WTC11 (cell line): ENCODE measurements around the gene WDR76. TPM values are rescaled to one million over a fixed set of nuclear protein-coding genes. Genes with fewer than 3 reads are reported as not detected.

ENCODE experiments used
- ATAC-seq: fragments of 200-7000 bp; cut with Tn5 transposase; 2 replicates; pipeline ENCODE4 v1.10.0; 2021; ENCODE audit warnings: mild to moderate bottlenecking, moderate library complexity
- CTCF ChIA-PET: fragments of 300-600 bp; sonication (Branson Sonifier 250); formaldehyde crosslinking; loops from one replicate; lab custom pipeline; 2021; ENCODE audit warnings: antibody characterized with exemption; lab: Charles Lee
- POLR2A ChIA-PET: fragments of 350-600 bp; sonication (Branson Sonifier 250); formaldehyde crosslinking; loops from one replicate; lab custom pipeline; 2021; ENCODE audit warnings: antibody characterized with exemption; lab: Charles Lee
- DNase-seq: peaks from one replicate; pipeline ENCODE4 v3.0.0; 2021; ENCODE audit warnings: low spot score
- H3K27ac Mint-ChIP-seq: 2 replicates; pipeline ENCODE4 v1.8.0; 2021; ENCODE audit warnings: mixed read lengths
- H3K27me3 Mint-ChIP-seq: 2 replicates; pipeline ENCODE4 v1.8.0; 2021; ENCODE audit warnings: low read depth, mild to moderate bottlenecking, moderate library complexity, mixed read lengths
- H3K36me3 Mint-ChIP-seq: 2 replicates; pipeline ENCODE4 v1.8.0; 2021; ENCODE audit warnings: mixed read lengths
- H3K4me1 Mint-ChIP-seq: 2 replicates; pipeline ENCODE4 v1.8.0; 2022; ENCODE audit warnings: mixed read lengths
- H3K4me3 Mint-ChIP-seq: 2 replicates; pipeline ENCODE4 v1.8.0; 2021; ENCODE audit warnings: mild to moderate bottlenecking, moderate library complexity, mixed read lengths
- H3K9me3 Mint-ChIP-seq: 2 replicates; pipeline ENCODE4 v1.8.0; 2021; ENCODE audit warnings: mixed read lengths
- ATF1 ChIP-seq: sonication (generic); formaldehyde crosslinking; IDR thresholded peaks from 2 replicates; pipeline ENCODE4 v1.8.1; 2023; ENCODE audit warnings: mild to moderate bottlenecking, moderate library complexity, missing genetic modification reagents
- CREM ChIP-seq: sonication (generic); formaldehyde crosslinking; IDR thresholded peaks from 2 replicates; pipeline ENCODE4 v1.8.1; 2022; ENCODE audit warnings: mild to moderate bottlenecking, missing genetic modification reagents, moderate library complexity
- ESRRA ChIP-seq: sonication (generic); formaldehyde crosslinking; IDR thresholded peaks from 2 replicates; pipeline ENCODE4 v1.8.1; 2022; ENCODE audit warnings: mild to moderate bottlenecking, missing genetic modification reagents, borderline replicate concordance
- FOXP1 ChIP-seq: sonication (generic); formaldehyde crosslinking; IDR thresholded peaks from 2 replicates; pipeline ENCODE4 v1.8.0; 2022; ENCODE audit warnings: missing genetic modification reagents, mild to moderate bottlenecking, moderate library complexity, borderline replicate concordance
- GRHL2 ChIP-seq: fragments of 250-450 bp; sonication (Bioruptor Pico); IDR thresholded peaks from 2 replicates; pipeline ENCODE4 v1.8.0; 2022; ENCODE audit warnings: mild to moderate bottlenecking, moderate library complexity; ENCODE audit not compliant: insufficient replicate concordance, severe bottlenecking
- IRF2 ChIP-seq: sonication (generic); formaldehyde crosslinking; IDR thresholded peaks from 2 replicates; pipeline ENCODE4 v1.8.0; 2022; ENCODE audit warnings: low read depth, missing genetic modification reagents, borderline replicate concordance
- JAZF1 ChIP-seq: fragments of 250-450 bp; sonication (Bioruptor Pico); IDR thresholded peaks from 2 replicates; pipeline ENCODE4 v1.9.0; 2021; ENCODE audit warnings: moderate library complexity, mild to moderate bottlenecking, inconsistent platforms
- KAT7 ChIP-seq: sonication (generic); formaldehyde crosslinking; IDR thresholded peaks from 2 replicates; pipeline ENCODE4 v1.8.1; 2023; ENCODE audit warnings: missing genetic modification reagents, mild to moderate bottlenecking, borderline replicate concordance
- MYBL2 ChIP-seq: sonication (generic); formaldehyde crosslinking; IDR thresholded peaks from 2 replicates; pipeline ENCODE4 v1.8.1; 2023; ENCODE audit warnings: mild to moderate bottlenecking, moderate library complexity, missing genetic modification reagents
- OVOL2 ChIP-seq: fragments of 250-450 bp; sonication (Bioruptor Pico); IDR thresholded peaks from 2 replicates; pipeline ENCODE4 v1.9.0; 2021; ENCODE audit warnings: mild to moderate bottlenecking, borderline replicate concordance
- PRRX2 ChIP-seq: fragments of 250-450 bp; sonication (Bioruptor Pico); IDR thresholded peaks from 2 replicates; pipeline ENCODE4 v1.8.0; 2021; ENCODE audit warnings: mild to moderate bottlenecking
- TEAD4 ChIP-seq: sonication (generic); formaldehyde crosslinking; IDR thresholded peaks from 2 replicates; pipeline ENCODE4 v1.8.0; 2022; ENCODE audit warnings: mild to moderate bottlenecking, missing genetic modification reagents
- ZBTB21 ChIP-seq: sonication (generic); formaldehyde crosslinking; IDR thresholded peaks from 2 replicates; pipeline ENCODE4 v1.8.1; 2023; ENCODE audit warnings: mild to moderate bottlenecking, missing genetic modification reagents, borderline replicate concordance
- ZNF121 ChIP-seq: sonication (generic); formaldehyde crosslinking; IDR thresholded peaks from 2 replicates; pipeline ENCODE4 v1.8.0; 2023; ENCODE audit warnings: missing genetic modification reagents
- ZNF232 ChIP-seq: sonication (generic); formaldehyde crosslinking; IDR thresholded peaks from 2 replicates; pipeline ENCODE4 v1.8.0; 2022; ENCODE audit warnings: mild to moderate bottlenecking, missing genetic modification reagents
- ZNF263 ChIP-seq: sonication (generic); formaldehyde crosslinking; IDR thresholded peaks from 2 replicates; pipeline ENCODE4 v1.8.1; 2022; ENCODE audit warnings: low read depth, mild to moderate bottlenecking, moderate library complexity, missing genetic modification reagents
- ZNF423 ChIP-seq: fragments of 250-450 bp; sonication (Bioruptor Pico); IDR thresholded peaks from 2 replicates; pipeline ENCODE4 v2.1.2; 2022; ENCODE audit warnings: mild to moderate bottlenecking, moderate library complexity
- ZNF671 ChIP-seq: fragments of 250-450 bp; sonication (Bioruptor Pico); IDR thresholded peaks from 2 replicates; pipeline ENCODE4 v1.8.0; 2021; ENCODE audit warnings: mild to moderate bottlenecking
- total RNA-seq: library from RNA; stranded (reverse); gene quantifications from 3 replicates; pipeline ENCODE4 v1.2.3, GENCODE V29; 2021
- TF ChIP-seq, protein P1 (sequence below): sonication (generic); formaldehyde crosslinking; IDR thresholded peaks from 2 replicates; pipeline ENCODE4 v1.8.1; 2023; ENCODE audit warnings: mild to moderate bottlenecking, moderate library complexity, missing genetic modification reagents
- TF ChIP-seq, protein P2 (sequence below): fragments of 250-450 bp; sonication (Bioruptor Pico); IDR thresholded peaks from 2 replicates; pipeline ENCODE4 v1.9.0; 2021; ENCODE audit warnings: moderate library complexity, mild to moderate bottlenecking, inconsistent platforms, borderline replicate concordance
- TF ChIP-seq, protein P3 (sequence below): sonication (generic); formaldehyde crosslinking; IDR thresholded peaks from 2 replicates; pipeline ENCODE4 v1.8.1; 2022; ENCODE audit warnings: low read depth, missing genetic modification reagents, borderline replicate concordance
- TF ChIP-seq, protein P4 (sequence below): fragments of 200-600 bp; IDR thresholded peaks from 2 replicates; pipeline ENCODE4 v1.8.0; 2022; ENCODE audit warnings: antibody characterized with exemption
- TF ChIP-seq, protein P5 (sequence below): sonication (generic); formaldehyde crosslinking; IDR thresholded peaks from 2 replicates; pipeline ENCODE4 v1.8.0; 2023; ENCODE audit warnings: missing genetic modification reagents, mild to moderate bottlenecking, borderline replicate concordance
- TF ChIP-seq, protein P6 (sequence below): sonication (generic); formaldehyde crosslinking; IDR thresholded peaks from 2 replicates; pipeline ENCODE4 v1.8.1; 2023; ENCODE audit warnings: mild to moderate bottlenecking, missing genetic modification reagents

The WDR76 gene
- total RNA-seq, 1 experiment from 2014 or later = 16.2 TPM

DNA sequence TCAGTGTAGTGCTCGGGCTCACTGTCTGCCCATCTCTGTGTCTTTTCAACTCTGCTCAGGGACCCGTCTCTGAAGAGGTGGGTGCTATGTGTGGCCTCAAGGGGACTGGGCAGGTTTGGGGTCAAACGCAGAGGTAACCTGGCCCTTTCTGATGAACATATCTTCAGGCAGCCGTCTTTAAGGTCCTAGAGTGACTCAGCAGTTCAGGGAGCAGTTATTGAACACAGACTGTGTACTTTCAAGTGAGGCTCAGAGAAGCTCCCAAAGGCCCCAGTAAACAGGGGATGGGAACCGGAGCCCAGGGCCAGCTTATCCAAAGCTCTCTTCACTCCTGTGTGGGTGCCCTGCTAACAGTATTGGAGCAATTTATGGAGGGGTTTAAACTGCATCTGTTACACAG lies 73.1 kb downstream of the WDR76 start (continued):
- no peak for TF ChIP-seq ZNF263 (CRISPR knock-in tag)
- no peak for TF ChIP-seq GRHL2 (CRISPR knock-in tag)

DNA sequence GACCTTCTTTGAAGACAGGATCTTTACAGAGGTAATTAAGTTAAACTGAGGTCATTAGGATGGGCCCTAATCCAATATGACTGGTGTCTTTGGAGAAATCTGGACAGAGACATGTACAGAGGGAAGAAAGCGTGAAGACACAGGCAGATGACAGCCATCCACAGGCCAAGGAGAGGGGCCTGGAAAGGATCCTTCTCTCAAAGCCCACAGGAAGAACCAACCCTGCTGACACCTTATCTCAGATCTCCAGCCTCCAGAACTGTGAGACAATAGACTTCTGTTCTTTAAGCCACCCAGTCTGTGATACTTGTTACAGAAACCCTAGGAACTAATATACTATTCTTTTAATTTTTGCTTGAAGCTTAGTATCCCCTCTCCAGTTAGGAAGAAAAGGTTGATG lies 74.2 kb downstream of the WDR76 start:
- DNase-seq (no peak), ATAC-seq (no peak)
- Mint-ChIP-seq H3K36me3 (peaks cover 19% of the 10 kb centered on the region; the same call in 1 of the 2 replicates), H3K4me1 (peaks cover 17% of the 10 kb centered on the region), H3K27ac (no peak overlapping the region), H3K27me3 (no peaks in the 10 kb centered on the region), H3K9me3 (no peaks in the 10 kb centered on the region), H3K4me3 (no peak overlapping the region)
- CTCF ChIA-PET = interaction anchor here (1.2 to 2.2 kb wide), 2 partner anchors 19 to 165 kb away, joined by 4 to 11 read pairs; no protein-coding TSS in a partner anchor
- no peak for TF ChIP-seq ESRRA
- TF ChIP-seq ATF1 (CRISPR knock-in tag) = no peak
- TF ChIP-seq ZNF232 (CRISPR knock-in tag) = no peak
- no peak for TF ChIP-seq ZNF423 (CRISPR knock-in tag)
- no peak for TF ChIP-seq TEAD4 (CRISPR knock-in tag)
- TF ChIP-seq IRF2 (CRISPR knock-in tag) = no peak
- TF ChIP-seq ZBTB21 (CRISPR knock-in tag) = no peak
- no peak for TF ChIP-seq JAZF1 (CRISPR knock-in tag)
- TF ChIP-seq KAT7 = no peak
- TF ChIP-seq GRHL2 (CRISPR knock-in tag) = no peak
- no peak for TF ChIP-seq CREM (CRISPR knock-in tag)
- TF ChIP-seq ZNF671 (CRISPR knock-in tag) = no peak
- POLR2A ChIA-PET = no interaction called here

DNA sequence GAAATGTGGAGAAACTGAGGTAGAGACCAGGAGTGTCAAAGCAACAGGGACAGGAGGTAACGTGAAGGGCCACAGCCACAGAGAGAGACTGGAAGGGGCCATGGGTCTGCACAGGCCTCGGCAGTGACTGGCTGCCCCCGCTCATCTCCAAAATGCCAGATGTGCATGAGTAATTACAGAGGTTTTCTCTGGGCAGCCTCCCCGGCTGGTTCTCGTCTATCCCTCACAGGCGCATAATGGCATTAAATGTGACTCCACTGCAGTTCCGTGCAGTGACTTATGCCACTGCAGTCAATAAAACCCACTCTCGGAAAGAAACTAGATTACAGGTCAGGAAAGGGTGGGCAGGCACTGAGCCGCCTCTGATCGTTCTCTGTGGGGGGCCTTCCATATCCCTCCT lies 74.7 kb downstream of the WDR76 start:
- Mint-ChIP-seq H3K9me3 (no peaks in the 10 kb centered on the region), H3K27ac (0 out of 2 replicates have a peak overlapping the region, but pooled peaks have one; percentile 76), H3K27me3 (no peaks in the 10 kb centered on the region), H3K36me3 (peaks cover 21% of the 10 kb centered on the region; the same call in 1 of the 2 replicates), H3K4me1 (peaks cover 17% of the 10 kb centered on the region), H3K4me3 (no peak overlapping the region)
- ChIA-PET CTCF (interaction anchor here (1.2 to 2.2 kb wide), 2 partner anchors 20 to 164 kb away, joined by 4 to 11 read pairs; no protein-coding TSS in a partner anchor), POLR2A (no interaction called here)
- DNase-seq (no peak), ATAC-seq (no peak)
- TF ChIP-seq ZNF121 (CRISPR knock-in tag) (no peak), FOXP1 (no peak), PRRX2 (CRISPR knock-in tag) (no peak), OVOL2 (CRISPR knock-in tag) (no peak), MYBL2 (CRISPR knock-in tag) (no peak)
- TF ChIP-seq, protein P1, sequence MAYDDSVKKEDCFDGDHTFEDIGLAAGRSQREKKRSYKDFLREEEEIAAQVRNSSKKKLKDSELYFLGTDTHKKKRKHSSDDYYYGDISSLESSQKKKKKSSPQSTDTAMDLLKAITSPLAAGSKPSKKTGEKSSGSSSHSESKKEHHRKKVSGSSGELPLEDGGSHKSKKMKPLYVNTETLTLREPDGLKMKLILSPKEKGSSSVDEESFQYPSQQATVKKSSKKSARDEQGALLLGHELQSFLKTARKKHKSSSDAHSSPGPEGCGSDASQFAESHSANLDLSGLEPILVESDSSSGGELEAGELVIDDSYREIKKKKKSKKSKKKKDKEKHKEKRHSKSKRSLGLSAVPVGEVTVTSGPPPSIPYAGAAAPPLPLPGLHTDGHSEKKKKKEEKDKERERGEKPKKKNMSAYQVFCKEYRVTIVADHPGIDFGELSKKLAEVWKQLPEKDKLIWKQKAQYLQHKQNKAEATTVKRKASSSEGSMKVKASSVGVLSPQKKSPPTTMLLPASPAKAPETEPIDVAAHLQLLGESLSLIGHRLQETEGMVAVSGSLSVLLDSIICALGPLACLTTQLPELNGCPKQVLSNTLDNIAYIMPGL (CRISPR knock-in tag) = no peak
- TF ChIP-seq, protein P2, sequence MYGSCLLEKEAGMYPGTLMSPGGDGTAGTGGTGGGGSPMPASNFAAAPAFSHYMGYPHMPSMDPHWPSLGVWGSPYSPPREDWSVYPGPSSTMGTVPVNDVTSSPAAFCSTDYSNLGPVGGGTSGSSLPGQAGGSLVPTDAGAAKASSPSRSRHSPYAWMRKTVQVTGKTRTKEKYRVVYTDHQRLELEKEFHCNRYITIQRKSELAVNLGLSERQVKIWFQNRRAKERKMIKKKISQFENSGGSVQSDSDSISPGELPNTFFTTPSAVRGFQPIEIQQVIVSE (CRISPR knock-in tag) = no peak
- TF ChIP-seq, protein P3, sequence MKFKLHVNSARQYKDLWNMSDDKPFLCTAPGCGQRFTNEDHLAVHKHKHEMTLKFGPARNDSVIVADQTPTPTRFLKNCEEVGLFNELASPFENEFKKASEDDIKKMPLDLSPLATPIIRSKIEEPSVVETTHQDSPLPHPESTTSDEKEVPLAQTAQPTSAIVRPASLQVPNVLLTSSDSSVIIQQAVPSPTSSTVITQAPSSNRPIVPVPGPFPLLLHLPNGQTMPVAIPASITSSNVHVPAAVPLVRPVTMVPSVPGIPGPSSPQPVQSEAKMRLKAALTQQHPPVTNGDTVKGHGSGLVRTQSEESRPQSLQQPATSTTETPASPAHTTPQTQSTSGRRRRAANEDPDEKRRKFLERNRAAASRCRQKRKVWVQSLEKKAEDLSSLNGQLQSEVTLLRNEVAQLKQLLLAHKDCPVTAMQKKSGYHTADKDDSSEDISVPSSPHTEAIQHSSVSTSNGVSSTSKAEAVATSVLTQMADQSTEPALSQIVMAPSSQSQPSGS (CRISPR knock-in tag) = no peak
- TF ChIP-seq, protein P4, sequence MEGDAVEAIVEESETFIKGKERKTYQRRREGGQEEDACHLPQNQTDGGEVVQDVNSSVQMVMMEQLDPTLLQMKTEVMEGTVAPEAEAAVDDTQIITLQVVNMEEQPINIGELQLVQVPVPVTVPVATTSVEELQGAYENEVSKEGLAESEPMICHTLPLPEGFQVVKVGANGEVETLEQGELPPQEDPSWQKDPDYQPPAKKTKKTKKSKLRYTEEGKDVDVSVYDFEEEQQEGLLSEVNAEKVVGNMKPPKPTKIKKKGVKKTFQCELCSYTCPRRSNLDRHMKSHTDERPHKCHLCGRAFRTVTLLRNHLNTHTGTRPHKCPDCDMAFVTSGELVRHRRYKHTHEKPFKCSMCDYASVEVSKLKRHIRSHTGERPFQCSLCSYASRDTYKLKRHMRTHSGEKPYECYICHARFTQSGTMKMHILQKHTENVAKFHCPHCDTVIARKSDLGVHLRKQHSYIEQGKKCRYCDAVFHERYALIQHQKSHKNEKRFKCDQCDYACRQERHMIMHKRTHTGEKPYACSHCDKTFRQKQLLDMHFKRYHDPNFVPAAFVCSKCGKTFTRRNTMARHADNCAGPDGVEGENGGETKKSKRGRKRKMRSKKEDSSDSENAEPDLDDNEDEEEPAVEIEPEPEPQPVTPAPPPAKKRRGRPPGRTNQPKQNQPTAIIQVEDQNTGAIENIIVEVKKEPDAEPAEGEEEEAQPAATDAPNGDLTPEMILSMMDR = no peak
- TF ChIP-seq, protein P5, sequence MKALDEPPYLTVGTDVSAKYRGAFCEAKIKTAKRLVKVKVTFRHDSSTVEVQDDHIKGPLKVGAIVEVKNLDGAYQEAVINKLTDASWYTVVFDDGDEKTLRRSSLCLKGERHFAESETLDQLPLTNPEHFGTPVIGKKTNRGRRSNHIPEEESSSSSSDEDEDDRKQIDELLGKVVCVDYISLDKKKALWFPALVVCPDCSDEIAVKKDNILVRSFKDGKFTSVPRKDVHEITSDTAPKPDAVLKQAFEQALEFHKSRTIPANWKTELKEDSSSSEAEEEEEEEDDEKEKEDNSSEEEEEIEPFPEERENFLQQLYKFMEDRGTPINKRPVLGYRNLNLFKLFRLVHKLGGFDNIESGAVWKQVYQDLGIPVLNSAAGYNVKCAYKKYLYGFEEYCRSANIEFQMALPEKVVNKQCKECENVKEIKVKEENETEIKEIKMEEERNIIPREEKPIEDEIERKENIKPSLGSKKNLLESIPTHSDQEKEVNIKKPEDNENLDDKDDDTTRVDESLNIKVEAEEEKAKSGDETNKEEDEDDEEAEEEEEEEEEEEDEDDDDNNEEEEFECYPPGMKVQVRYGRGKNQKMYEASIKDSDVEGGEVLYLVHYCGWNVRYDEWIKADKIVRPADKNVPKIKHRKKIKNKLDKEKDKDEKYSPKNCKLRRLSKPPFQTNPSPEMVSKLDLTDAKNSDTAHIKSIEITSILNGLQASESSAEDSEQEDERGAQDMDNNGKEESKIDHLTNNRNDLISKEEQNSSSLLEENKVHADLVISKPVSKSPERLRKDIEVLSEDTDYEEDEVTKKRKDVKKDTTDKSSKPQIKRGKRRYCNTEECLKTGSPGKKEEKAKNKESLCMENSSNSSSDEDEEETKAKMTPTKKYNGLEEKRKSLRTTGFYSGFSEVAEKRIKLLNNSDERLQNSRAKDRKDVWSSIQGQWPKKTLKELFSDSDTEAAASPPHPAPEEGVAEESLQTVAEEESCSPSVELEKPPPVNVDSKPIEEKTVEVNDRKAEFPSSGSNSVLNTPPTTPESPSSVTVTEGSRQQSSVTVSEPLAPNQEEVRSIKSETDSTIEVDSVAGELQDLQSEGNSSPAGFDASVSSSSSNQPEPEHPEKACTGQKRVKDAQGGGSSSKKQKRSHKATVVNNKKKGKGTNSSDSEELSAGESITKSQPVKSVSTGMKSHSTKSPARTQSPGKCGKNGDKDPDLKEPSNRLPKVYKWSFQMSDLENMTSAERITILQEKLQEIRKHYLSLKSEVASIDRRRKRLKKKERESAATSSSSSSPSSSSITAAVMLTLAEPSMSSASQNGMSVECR = no peak
- TF ChIP-seq, protein P6, sequence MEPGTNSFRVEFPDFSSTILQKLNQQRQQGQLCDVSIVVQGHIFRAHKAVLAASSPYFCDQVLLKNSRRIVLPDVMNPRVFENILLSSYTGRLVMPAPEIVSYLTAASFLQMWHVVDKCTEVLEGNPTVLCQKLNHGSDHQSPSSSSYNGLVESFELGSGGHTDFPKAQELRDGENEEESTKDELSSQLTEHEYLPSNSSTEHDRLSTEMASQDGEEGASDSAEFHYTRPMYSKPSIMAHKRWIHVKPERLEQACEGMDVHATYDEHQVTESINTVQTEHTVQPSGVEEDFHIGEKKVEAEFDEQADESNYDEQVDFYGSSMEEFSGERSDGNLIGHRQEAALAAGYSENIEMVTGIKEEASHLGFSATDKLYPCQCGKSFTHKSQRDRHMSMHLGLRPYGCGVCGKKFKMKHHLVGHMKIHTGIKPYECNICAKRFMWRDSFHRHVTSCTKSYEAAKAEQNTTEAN (CRISPR knock-in tag) = no peak
